Epithelial cell of proximal tubule (primary cell): ENCODE results near the gene EFCAB3. TPM values are rescaled to one million over a fixed set of nuclear protein-coding genes. Genes with fewer than 3 reads are reported as not detected.
"Not testable (repeated sequence)": the region's sequence is repeated elsewhere in the genome, so short reads cannot be mapped to it uniquely, and the experiment has no call there.

Experiments
- DNase-seq: peaks from one replicate; pipeline ENCODE4 v3.0.0-alpha.2; 2011; ENCODE audit warnings: low read depth
- H3K4me3 ChIP-seq: 2 replicates; pipeline ENCODE4 v1.5.1; 2011; ENCODE audit warnings: low read depth, mild to moderate bottlenecking, low read length
- CTCF ChIP-seq: conservative IDR thresholded peaks from 2 replicates; pipeline ENCODE4 v1.5.1; 2012; ENCODE audit warnings: low read depth, mild to moderate bottlenecking, low read length
- total RNA-seq: library from RNA; depleted of rRNA; stranded (reverse); fragments of >200 nt; gene quantifications from 2 replicates; pipeline ENCODE4 v1.2.3, GENCODE V29; 2015

Gene EFCAB3
- total RNA-seq, 1 donor from 2014 or later = not detected

- no peak for TF ChIP-seq CTCF
- no peak overlapping the region for H3K4me3 ChIP-seq
- no peak for DNase-seq
Measured at GRCh38 chr17:62392908-62393307, 12.6 kb downstream of the EFCAB3 start.

- H3K4me3 ChIP-seq = no peak overlapping the region
- no peak for TF ChIP-seq CTCF
- DNase-seq = no peak
Measured at GRCh38 chr17:62398891-62399290, 18.5 kb downstream of the EFCAB3 start.

GRCh38 chr17:62405451-62405850, 25.1 kb downstream of the EFCAB3 start:
- DNase-seq = no peak
- H3K4me3 ChIP-seq = no peak overlapping the region
- TF ChIP-seq CTCF = no peak

- not testable (repeated sequence) for H3K4me3 ChIP-seq, DNase-seq
Measured at GRCh38 chr17:62413090-62413489, 32.7 kb downstream of the EFCAB3 start.

GRCh38 chr17:62423647-62424461, 43.5 kb downstream of the EFCAB3 start, which contains the start of gene METTL2A:
TSS of gene METTL2A (plus strand) at chr17:62423897. CDS start at chr17:62423903, 6 bp downstream.
- peak; percentile 48 for DNase-seq
- peak; percentile 39 for TF ChIP-seq CTCF
- H3K4me3 ChIP-seq = peak within 1 kb of the TSS; percentile 81

- H3K4me3 ChIP-seq, DNase-seq: not testable (repeated sequence)
Measured at GRCh38 chr17:62426214-62426613, 45.9 kb downstream of the EFCAB3 start.

GRCh38 chr17:62435251-62435650, 54.9 kb downstream of the EFCAB3 start:
- DNase-seq = not testable (repeated sequence)

GRCh38 chr17:62441181-62441580, 60.8 kb downstream of the EFCAB3 start:
- H3K4me3 ChIP-seq, DNase-seq: not testable (repeated sequence)

More at GRCh38 chr17:62435251-62435650, 54.9 kb downstream of the EFCAB3 start:
- H3K4me3 ChIP-seq = not testable (repeated sequence)

- H3K4me3 ChIP-seq = no peak overlapping the region
- no peak for DNase-seq
- TF ChIP-seq CTCF = no peak
Measured at GRCh38 chr17:62444063-62444462, 63.7 kb downstream of the EFCAB3 start.

GRCh38 chr17:62445791-62446190, 65.4 kb downstream of the EFCAB3 start:
- not testable (repeated sequence) for DNase-seq, H3K4me3 ChIP-seq

GRCh38 chr17:62452195-62452594, 71.8 kb downstream of the EFCAB3 start:
- not testable (repeated sequence) for DNase-seq, H3K4me3 ChIP-seq

- DNase-seq, H3K4me3 ChIP-seq: not testable (repeated sequence)
Measured at GRCh38 chr17:62453041-62453440, 72.7 kb downstream of the EFCAB3 start.

GRCh38 chr17:62453656-62454055, 73.3 kb downstream of the EFCAB3 start:
- H3K4me3 ChIP-seq, DNase-seq: not testable (repeated sequence)
